ENCODE measurements around the gene KRT35. TPM values are rescaled to one million over a fixed set of nuclear protein-coding genes. Genes with fewer than 3 reads are reported as not detected.
"Not testable (repeated sequence)": the region's sequence is repeated elsewhere in the genome, so short reads cannot be mapped to it uniquely, and the experiment has no call there.

The KRT35 gene
- polyA plus RNA-seq, 4 donors, result 0.07 to 0.09 TPM; not detected in 2

- DNase-seq (ENCODE audit: low read depth in 4 of 4, low spot score in 3 of 4), result no peak
These were observed 17.2 kb downstream of the KRT35 start for GRCh38 chr17:41463746-41464145.

- DNase-seq (ENCODE audit: low read depth in 4 of 4, low spot score in 3 of 4), result no peak
These were observed 18.2 kb downstream of the KRT35 start for GRCh38 chr17:41462705-41463104.

GRCh38 chr17:41457676-41458075 is 23.3 kb downstream of the KRT35 start:
- no peak for DNase-seq (ENCODE audit: low read depth in 4 of 4, low spot score in 3 of 4)

- no peak for DNase-seq (ENCODE audit: low read depth in 4 of 4, low spot score in 3 of 4)
These were observed 24.7 kb downstream of the KRT35 start for GRCh38 chr17:41456204-41456603.

- DNase-seq (ENCODE audit: low read depth in 4 of 4, low spot score in 3 of 4), result no peak
These were observed 25.7 kb downstream of the KRT35 start for GRCh38 chr17:41455236-41455635.

GRCh38 chr17:41453066-41453465 is 27.9 kb downstream of the KRT35 start:
- DNase-seq (ENCODE audit: low read depth in 4 of 4, low spot score in 3 of 4), result no peak

GRCh38 chr17:41452281-41452680 is 28.7 kb downstream of the KRT35 start:
- DNase-seq (ENCODE audit: low read depth in 4 of 4, low spot score in 3 of 4), result no peak

GRCh38 chr17:41451154-41451728 is 29.7 kb downstream of the KRT35 start:
- no peak for DNase-seq (ENCODE audit: low read depth in 4 of 4, low spot score in 3 of 4)

GRCh38 chr17:41449008-41449407 is 31.9 kb downstream of the KRT35 start:
- DNase-seq (ENCODE audit: low read depth in 4 of 4, low spot score in 3 of 4), result no peak

GRCh38 chr17:41448506-41448905 is 32.4 kb downstream of the KRT35 start:
- DNase-seq (ENCODE audit: low read depth in 4 of 4, low spot score in 3 of 4), result no peak

- DNase-seq (ENCODE audit: low read depth in 4 of 4, low spot score in 3 of 4), result no peak
These were observed 34.1 kb downstream of the KRT35 start for GRCh38 chr17:41446806-41447205.

GRCh38 chr17:41444640-41445039 is 36.3 kb downstream of the KRT35 start:
- no peak for DNase-seq (ENCODE audit: low read depth in 4 of 4, low spot score in 3 of 4)

GRCh38 chr17:41444186-41444585 is 36.8 kb downstream of the KRT35 start:
- no peak for DNase-seq (ENCODE audit: low read depth in 4 of 4, low spot score in 3 of 4)

- DNase-seq (ENCODE audit: low read depth in 4 of 4, low spot score in 3 of 4), result no peak
These were observed 38.2 kb downstream of the KRT35 start for GRCh38 chr17:41442739-41443138.

GRCh38 chr17:41440531-41441033 is 40.4 kb downstream of the KRT35 start, which contains the start of gene KRT38:
TSS of gene KRT38 (minus strand) at chr17:41440983. CDS start at chr17:41440921, 62 bp downstream.
- DNase-seq (ENCODE audit: low read depth in 4 of 4, low spot score in 3 of 4), result no peak

GRCh38 chr17:41439375-41439774 is 41.6 kb downstream of the KRT35 start:
- no peak for DNase-seq (ENCODE audit: low read depth in 4 of 4, low spot score in 3 of 4)

- DNase-seq (ENCODE audit: low read depth in 4 of 4, low spot score in 3 of 4), result no peak
These were observed 43.2 kb downstream of the KRT35 start for GRCh38 chr17:41437769-41438168.

- no peak for DNase-seq (ENCODE audit: low read depth in 4 of 4, low spot score in 3 of 4)
These were observed 43.7 kb downstream of the KRT35 start for GRCh38 chr17:41437254-41437653.

- no peak for DNase-seq (ENCODE audit: low read depth in 4 of 4, low spot score in 3 of 4)
These were observed 46.5 kb downstream of the KRT35 start for GRCh38 chr17:41434415-41434814.

- DNase-seq (ENCODE audit: low read depth in 4 of 4, low spot score in 3 of 4), result no peak
These were observed 46.9 kb downstream of the KRT35 start for GRCh38 chr17:41434005-41434404.

GRCh38 chr17:41433586-41433985 is 47.4 kb downstream of the KRT35 start:
- no peak for DNase-seq (ENCODE audit: low read depth in 4 of 4, low spot score in 3 of 4)

- DNase-seq (ENCODE audit: low read depth in 4 of 4, low spot score in 3 of 4), result not testable (repeated sequence)
These were observed 50.6 kb downstream of the KRT35 start for GRCh38 chr17:41430376-41430775.

GRCh38 chr17:41429667-41430066 is 51.3 kb downstream of the KRT35 start:
- no peak for DNase-seq (ENCODE audit: low read depth in 4 of 4, low spot score in 3 of 4)

Data from left renal pelvis (tissue), 4 donors.